NCI-H2196 treated with DMSO at 0.1 percent for 48 hours (cell line): ENCODE results near the gene NMT1.
"Not testable (repeated sequence)": the region's sequence is repeated elsewhere in the genome, so short reads cannot be mapped to it uniquely, and the experiment has no call there.

Experiments used
- DNase-seq: peaks from one replicate; lab custom pipeline; 2025; ENCODE audit not compliant: unreplicated experiment; lab: John Stamatoyannopoulos, UW

The NMT1 gene

DNA sequence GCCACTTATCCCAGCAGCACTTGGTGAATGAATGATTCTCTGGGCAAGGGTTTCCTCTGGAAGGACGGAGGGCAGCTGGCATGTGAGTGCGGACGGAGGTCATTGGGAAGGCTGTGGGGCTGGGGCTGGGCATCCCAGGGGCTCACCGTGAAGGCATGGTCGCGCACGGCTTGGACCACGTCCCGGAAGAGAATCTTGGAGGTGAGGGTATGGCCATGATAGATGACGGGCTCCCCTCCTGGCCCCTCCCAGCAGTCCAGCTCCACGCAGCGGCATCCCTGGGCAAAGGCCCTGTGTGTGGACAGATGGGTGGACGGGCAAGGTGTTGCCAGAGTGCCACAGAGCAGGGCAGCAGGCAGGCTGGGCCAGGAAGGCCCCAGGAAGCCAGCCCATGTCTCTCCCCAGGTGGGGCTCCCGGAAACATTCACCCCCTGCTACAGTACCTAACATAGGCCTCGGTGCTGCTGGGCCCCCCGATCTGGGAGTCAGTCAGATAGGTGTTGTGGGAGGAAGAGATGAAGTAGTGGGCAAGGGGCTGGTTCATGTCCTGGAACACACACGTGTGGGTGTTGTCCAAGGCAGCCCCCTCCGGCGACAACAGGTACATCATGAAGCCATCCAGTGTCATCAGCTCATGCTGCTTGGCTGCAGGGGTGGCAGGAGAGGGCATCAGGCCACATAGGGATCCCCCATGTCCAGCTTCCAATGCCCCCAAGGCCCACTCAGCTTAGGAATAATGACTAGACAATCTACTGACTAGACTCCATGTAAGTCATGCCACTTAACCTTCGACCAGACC, 56.9 kb downstream of the NMT1 start:
- no peak for DNase-seq

DNA sequence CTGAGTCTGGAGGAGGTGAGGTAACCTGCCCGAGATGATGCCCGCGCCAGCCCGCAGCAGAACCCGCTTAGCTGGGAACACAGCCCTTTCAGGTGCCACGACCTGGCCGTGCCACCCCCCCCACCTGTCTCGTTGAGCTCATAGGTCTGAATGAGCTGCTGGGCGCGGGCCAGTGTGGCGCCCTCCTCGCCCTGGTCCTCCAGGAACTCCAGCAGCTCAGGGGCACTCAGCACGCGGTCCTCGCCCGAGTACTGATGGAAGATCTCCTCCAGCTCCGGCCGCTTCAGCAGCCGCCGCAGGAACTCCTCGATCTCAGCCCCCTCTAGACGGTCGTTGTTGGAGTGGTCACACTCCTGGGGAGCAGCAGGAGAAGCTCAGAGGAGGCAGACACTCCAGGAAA, 57.6 kb downstream of the NMT1 start:
- DNase-seq: no peak

DNA sequence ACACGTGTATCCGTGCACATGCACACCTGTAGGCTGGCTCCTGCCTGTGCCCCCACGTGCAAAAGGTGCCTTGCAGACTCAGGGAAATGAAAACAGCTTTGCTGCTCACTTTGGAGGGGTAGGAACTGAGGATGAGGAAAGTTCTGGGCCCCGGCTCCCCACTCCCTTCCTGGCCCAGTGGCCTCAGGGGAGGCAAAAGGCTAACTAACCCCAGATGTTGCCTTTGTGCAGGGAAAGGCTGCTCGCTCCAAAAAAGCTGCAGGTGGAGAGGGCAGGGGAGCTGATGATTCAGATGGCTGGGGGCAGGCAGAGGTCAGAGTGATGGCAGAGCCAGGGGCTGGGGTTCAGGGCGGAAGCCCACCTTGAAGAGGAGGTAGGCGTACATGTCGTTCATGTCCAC, 58.8 kb downstream of the NMT1 start:
- no peak for DNase-seq

DNA sequence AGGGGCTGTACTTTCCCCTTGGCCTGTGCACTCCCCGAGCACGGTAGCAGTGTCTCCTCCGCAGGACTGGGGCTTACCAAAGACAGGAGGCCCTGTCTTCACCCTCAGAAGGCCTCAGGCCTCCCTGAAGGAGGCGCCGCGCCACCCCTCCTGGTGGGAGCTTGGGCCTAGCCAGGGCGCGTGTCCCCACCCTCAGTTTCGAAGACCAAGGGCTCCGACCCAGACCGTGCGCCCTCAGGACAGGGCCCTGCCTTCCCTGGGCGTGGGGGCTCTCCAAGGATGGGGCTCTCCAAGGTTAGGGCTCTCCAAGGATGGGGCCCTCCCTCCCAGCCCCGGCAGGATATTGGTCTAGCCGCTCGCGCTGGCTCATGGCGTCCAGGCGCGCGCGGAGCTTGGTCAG, 59.4 kb downstream of the NMT1 start:
- no peak for DNase-seq

DNA sequence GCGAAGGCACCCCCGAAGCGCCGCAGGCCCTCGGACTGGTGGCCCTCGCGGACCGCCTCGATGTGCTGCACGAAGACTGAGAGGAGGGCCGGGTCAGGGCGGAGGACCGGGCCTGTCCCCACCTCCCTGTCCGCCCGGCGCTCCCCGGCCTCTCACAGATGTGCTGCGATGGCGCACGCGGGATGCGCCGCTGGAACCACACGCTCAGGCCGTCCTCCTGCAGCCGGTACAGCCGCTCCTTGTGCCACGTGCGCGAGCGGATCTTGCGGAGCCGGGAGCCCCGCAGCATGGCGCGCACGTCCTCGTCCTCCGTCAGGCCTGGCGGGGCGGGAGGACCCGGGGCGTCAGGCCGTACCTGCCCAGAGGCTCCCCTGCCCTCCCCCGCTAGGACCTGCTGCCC, 59.9 kb downstream of the NMT1 start:
- DNase-seq: no peak

DNA sequence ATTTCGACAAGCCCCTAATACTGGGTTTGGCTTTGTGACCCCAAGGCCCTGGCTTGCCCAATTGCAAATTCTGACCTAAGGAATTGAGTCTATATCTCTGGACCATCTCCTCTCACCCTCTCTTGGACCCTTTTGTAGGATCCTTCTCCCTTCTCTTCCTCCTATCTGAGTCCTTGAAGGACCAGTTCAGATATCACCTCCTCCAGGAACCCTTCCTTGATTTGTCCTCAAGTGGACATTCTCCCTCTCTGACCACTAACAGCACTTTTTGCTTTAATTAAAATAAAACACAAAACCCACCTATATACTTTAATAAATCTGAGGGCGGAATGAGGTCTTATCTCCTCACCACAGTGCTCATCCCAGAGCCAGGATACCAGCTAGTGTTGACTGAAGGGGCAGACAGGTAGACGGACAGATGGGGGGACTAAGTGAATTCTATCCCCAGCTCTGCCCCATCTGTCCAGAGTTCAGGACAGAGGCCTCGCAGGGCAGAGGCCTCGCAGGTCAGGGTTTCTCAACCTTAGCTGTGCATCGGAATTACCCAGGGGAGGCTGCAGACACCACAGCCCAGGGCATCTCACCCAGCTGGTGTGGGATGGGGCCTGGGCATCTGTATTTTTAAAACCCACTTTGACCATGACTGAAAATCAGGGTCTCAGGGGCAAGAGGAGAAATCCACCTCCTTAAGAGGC, 62.1 kb downstream of the NMT1 start:
- DNase-seq: no peak

DNA sequence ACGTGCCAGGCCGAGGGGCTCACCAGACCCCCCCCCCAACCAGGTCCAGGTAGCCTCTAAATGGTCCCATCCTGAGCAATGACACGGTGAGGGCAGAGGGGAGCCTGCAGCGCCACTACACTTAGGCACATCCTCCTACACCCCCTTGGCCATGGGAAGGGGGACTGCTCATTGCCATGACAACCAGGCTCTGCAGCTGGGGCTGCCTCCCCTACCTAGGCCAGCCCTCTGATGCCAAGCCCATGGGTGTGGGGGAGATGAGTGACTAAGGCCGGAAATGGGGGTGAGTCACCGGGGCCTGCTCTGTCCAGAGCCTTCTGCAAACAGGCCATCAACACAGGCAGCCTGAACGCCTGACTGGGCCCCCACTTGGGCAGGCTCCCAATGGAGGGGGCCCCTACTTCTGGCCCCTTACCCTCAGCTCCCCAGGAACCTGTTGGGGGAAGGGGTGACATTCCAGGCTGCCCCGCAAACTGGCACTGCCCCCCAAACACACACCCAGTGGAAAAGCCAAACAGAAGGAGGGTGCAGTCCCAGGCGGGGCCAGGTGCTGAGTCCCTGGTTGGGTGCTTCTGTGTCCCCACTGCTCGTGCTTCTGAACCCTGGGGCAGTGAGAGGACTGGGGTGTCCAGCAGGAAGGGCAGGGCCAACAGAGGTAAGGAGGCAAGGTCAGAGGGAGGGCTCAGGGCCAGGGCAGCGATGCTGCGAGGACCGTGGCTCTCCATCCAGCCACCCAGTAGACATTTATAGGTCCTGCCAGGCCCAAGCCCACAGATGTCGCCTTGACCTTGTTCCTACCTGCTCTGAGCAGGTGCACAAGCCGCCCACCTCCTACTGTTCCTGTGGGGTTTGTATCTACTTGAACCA, 63.0 kb downstream of the NMT1 start:
- DNase-seq: no peak

DNA sequence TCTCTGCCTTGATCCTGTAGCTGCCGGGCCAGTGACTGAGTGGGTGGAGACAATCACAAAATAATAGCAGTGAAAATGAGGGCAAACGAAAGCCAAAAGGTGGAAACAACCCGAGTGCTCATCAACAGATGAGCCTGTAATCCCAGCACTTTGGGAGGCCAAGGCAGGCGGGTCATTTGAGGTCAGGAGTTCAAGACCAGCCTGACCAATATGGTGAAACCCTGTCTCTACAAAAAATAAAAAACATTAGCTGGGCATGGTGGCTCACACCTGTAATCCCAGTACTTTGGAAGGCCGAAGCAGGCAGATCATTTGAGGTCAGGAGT, 63.6 kb downstream of the NMT1 start:
- not testable (repeated sequence) for DNase-seq

DNA sequence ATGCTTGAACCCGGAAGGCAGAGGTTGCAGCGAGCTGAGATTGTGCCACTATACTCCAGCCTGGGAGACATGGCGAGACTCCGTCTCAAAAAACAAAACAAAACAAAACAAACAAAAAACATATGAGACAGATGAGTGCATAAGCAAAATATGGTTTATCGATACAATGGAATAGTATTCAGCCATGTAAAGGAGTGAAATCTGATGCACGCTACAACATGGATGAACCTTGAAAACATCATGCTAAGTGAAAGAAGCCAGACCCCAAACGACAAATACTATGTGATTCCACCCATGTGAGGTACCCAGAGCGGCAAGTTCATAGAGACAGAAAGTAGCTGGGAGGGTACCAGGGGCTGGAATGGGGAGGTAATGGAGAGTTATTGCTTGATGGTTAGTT, 64.4 kb downstream of the NMT1 start:
- DNase-seq: no peak

DNA sequence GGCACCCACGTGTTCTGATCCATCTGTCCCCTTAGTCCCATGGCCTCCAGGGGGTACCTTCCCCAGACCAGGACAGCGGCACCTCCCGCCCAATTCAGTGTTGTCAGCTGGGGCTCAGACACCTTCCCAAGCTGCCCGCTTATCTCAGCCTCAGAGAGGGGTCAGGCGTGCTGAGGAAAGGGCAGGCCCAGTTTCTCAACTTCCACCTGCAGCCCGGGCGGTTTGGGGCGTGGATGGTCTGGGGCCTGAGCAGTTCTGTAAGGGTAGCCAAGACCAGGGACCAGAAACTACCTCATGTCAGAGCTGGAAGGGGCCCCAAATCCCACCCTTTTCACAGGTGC, 66.1 kb downstream of the NMT1 start:
- no peak for DNase-seq

DNA sequence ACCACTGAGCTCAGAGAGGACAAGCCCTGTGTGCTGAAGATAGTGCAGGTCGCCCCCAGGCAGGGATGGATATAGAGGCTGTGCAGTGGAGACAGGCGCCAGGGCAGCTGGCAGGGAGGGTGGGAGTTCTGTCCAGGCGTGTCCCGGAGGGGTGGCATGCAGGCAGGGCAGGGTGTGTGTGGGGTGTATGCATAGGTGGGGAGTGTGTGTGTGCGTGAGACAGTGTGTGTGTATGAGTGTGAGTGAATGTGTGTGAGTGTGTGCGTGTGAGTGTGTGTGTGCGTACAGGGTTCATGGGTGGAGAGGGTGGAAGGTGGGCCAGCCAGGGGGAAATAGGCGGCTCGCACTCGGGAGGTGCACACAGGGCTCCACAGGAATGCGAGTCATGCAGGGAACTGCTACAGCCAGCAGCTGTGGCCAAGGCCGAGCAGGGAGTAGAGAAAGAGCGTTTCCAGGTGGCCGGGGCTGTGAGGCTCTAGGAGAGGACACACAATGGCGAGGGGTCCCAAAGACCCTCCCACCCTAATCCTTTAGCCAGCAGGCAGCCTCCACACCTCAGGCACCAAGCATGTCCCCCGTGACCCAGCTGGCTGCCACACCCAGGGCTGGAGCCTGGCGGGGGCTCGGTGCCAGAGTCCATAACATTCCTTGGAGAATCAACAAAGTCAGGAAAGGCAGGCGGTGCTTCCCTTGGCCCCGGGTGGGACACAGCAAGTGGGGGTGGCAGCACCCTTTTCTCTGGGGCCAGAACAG, 66.6 kb downstream of the NMT1 start:
- no peak for DNase-seq

DNA sequence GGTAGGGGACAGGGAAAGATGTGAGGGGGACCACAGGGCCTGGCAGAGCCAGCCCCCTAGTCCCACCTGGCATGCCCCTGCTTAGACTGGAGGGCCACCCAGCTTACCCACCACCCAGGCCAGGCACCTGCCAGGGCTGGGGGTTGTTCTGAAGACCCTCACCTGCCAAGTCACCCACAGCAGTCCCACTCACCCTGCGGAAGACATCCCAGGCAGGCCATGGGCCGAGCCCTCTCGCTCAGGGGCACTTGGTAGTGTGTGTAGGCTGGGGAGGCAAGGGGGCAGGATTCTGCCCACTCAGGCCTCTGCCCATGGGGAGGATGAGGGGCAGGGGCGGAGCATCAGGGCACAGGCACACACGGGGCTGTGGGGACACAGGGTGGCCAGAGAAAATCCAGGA, 67.2 kb downstream of the NMT1 start:
- no peak for DNase-seq

DNA sequence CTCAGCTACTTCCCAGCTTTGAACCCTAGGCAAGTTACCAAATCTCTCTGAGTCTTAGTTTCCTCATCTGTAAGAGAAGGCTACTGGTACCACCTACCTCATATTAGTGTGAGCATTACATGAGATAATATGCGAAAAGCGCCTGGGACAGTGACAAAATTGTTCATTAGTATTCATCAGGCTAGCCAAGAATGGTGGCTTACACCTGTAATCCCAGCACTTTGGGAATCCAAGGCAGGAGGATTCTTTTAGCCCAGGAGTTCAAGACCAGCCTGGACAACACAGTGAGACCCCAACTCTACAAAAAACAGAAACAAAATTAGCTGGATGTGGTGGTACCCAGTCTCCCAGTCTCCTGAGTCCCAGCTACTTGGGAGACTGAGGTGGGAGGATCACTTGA, 67.9 kb downstream of the NMT1 start:
- DNase-seq: no peak

DNA sequence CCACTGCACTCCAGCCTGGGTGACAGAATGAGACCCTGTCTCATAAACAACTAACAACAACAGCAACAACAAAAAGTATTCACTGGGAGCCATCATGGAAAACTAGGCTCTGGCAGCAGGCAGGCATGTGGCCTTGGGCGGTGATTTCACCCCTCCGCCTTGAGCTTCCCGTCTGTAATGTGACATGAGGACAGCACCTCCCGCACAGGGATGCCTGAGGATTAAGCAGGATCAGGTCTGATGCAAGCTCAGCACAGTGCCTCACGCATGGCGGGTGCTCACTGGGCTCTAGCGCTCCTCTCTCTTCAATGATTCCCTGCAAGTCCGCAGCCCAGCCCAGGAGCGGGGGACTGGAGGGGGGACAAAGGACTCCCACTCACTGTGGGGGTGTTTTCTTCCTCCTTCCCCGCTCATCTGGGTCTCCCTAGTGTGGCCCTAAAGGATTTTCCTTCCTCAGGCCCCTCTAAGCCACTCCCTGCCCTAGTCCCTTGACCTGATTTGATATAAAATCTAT, 68.4 kb downstream of the NMT1 start:
- no peak for DNase-seq

DNA sequence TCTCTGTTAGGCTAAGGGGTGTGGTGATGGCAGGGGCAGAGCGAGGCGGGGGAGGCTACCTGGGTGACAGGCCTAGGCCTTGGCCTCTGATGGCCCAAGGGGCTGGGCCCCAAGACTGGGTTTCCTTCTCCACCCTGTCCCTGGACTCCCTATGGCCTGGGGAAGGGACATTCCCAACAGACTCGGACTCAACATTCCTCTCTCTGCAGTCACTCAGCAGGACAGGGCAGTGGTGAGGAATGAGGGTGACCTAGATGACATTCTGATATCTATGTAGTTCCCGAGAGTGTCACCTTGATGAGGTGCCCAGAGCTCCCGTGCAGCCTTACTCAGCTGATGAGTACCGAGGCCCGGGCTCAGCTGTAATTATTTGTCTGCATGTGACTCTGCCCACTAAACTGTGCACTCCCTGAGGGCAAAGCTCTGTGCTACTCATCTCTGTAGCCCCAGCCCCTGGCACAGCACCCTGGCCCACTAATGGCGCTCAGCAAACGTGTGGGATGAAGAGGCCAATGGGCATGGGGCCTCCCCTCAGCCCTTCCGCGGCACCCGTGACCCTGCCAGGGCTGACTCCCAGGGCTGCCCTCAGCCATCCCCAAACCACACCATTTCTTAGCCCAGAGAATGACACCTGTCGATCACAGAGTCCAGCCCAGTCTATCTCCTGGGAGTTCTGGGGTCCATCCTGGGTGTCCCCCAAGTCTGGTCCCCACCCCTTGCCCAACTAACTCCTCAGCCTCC, 69.0 kb downstream of the NMT1 start:
- no peak for DNase-seq

DNA sequence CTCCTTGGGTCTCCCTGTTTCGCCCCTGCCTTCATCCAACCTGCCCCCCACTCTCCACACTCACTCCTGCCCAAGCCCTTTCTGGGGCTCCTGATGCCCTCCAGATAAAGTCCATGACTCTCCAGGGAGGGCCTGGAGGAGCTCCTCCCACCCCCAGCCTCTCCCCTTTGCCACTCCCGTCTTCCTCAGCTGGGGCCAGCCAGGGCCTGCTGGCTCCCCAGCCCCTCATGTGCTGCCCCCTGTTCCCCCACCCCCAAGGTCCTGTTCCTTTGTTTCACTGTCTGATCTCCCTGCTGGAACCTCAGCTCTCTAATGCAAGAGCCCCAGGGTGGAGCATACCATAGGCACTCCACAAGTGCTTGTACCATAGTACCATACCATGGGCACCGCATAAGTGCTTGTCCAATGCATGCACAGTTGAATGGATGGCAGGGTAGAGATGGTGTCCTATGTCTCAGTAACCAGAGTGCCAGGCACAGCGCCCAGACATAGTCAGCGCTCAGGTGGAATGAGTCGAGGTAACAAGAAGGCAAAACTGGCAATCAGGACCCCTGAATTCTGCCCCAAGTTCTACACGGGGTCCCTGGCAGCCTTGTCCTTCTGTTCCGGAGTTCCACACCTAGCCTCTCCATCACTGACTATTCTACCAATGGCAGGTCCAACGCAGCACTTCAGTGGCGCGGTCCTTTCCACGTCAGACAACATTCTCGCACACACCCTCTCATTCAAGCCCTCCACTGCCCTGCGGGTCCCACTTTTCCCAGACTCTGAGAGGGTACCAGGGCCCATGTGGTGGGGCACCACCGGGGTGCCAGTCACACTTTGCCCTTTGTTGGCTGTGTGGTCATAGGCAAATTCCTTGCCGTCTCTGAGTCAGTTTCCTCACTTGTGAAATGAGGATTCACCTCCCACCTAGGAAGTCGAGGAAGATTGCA, 69.8 kb downstream of the NMT1 start:
- DNase-seq: no peak

DNA sequence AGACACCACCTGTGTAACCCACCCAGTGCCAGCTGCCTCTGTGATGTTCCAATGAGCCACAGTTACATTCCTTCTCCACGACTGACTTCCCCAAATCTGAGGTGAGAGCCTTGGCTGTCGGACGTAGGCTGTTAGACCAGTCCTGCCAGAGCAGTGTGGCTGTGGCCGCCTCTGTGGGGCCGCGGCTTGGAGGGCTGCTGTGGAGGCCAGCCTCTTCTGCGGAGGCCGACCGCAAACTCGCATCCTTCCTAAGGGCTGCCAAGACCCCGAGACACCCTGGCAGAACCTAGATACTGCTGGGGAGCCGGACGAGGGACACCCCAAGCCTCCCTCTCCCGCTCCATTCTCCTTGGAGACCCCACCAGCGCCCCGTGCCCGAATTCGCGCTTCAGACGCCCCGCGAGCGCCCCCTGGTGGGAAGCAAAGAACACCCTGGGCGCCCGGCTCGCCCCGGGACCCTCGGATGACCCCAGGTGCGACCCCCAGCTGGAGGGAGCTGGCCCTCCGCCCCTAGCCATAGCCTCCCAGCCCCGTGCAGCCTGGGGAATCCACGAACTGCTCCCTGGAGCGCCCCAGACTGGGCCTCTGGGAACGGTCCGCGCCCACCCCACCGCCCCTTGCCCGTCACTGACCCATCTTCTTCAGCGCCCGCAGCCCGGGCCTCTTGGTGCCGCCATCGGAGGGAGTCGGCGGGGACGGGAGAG, 70.7 kb downstream of the NMT1 start:
- DNase-seq: no peak

DNA sequence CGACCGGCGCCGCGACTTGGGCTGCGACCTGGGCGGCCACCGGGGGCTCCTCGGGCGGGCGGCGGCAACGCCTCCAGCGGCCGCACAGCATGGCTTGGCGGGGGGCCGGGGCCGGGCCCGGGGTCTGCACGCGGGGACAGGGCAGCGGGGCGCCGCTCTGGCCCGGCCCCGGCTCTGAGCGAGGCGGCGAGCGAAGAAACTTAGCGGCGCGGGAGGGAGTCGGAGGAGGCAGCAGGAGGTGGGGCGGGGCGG, 71.1 kb downstream of the NMT1 start, which contains the start of gene PLCD3:
TSS of gene PLCD3 (minus strand) at position 196 of the 252 bp plus-strand sequence. CDS start at position 91, 105 bp downstream.
- DNase-seq: no peak
